Epithelial cell of proximal tubule (primary cell): ENCODE measurements around the gene KCNK16. TPM values are rescaled to one million over a fixed set of nuclear protein-coding genes. Genes with fewer than 3 reads are reported as not detected.
A peak's percentile ranks its signal among the peaks of the same experiment; 100 is the strongest.

ENCODE experiments used
- DNase-seq: peaks from one replicate; pipeline ENCODE4 v3.0.0-alpha.2; 2011; ENCODE audit warnings: low read depth
- H3K4me3 ChIP-seq: 2 replicates; pipeline ENCODE4 v1.5.1; 2011; ENCODE audit warnings: low read depth, mild to moderate bottlenecking, low read length
- total RNA-seq: library from RNA; depleted of rRNA; stranded (reverse); fragments of >200 nt; gene quantifications from 2 replicates; pipeline ENCODE4 v1.2.3, GENCODE V29; 2015
- TF ChIP-seq, protein P1 (sequence below): conservative IDR thresholded peaks from 2 replicates; pipeline ENCODE4 v1.5.1; 2012; ENCODE audit warnings: low read depth, mild to moderate bottlenecking, low read length

Gene KCNK16
- total RNA-seq, 1 donor from 2014 or later: not detected

DNA sequence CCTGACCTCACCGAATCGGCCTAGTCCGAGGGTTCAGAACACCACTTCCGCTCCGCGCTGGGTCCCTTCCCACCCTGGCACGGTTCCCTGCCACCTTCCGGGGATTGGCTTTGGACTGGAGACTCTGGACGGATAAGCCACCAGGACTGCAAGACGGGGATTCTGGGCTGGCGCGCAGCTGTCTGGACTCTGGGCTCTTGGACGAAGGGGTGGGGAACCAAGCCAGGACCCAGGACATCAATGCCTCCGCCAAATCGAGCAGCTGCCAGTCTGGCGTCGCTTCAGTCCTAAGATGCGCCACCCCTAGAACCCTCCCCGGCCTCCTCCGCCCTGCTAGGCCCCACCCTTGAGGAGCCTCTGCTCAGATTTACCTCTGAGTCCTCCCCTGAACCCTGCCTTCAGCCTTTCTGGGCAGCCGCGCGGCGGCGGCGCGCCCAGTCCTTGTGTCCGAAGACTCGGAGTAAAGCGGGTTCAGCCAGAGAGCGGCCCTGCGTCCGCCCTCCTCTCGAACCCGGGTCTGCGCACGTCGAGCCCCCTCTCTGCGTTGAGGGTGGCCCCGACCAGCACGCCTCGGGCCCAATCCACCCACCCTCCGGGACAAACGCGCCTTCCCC is 9.5 kb downstream of the KCNK16 start:
- TF ChIP-seq, protein P1, sequence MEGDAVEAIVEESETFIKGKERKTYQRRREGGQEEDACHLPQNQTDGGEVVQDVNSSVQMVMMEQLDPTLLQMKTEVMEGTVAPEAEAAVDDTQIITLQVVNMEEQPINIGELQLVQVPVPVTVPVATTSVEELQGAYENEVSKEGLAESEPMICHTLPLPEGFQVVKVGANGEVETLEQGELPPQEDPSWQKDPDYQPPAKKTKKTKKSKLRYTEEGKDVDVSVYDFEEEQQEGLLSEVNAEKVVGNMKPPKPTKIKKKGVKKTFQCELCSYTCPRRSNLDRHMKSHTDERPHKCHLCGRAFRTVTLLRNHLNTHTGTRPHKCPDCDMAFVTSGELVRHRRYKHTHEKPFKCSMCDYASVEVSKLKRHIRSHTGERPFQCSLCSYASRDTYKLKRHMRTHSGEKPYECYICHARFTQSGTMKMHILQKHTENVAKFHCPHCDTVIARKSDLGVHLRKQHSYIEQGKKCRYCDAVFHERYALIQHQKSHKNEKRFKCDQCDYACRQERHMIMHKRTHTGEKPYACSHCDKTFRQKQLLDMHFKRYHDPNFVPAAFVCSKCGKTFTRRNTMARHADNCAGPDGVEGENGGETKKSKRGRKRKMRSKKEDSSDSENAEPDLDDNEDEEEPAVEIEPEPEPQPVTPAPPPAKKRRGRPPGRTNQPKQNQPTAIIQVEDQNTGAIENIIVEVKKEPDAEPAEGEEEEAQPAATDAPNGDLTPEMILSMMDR: no peak
- no peak overlapping the region for H3K4me3 ChIP-seq
- DNase-seq: no peak

DNA sequence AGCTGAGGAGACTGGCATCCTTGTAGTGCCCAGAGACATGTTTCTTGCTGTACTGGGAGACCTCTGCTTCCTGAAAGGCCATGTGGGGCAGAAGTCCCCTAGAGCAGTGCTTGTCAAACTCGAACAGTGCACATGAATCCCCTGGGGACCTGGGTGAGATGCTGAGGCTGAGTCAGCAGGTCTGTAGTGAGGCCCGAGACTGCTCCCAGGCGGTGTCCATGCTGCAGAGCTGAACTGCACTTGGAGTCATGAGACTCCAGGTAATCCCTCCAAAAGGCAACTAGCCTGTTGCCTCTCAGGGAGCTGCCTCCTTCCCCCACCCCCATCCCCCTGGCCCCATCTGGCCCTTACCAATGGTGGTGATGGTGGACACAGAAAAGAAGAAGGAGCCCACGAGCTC is 12.0 kb downstream of the KCNK16 start:
- TF ChIP-seq, protein P1: no peak
- no peak overlapping the region for H3K4me3 ChIP-seq
- no peak for DNase-seq

DNA sequence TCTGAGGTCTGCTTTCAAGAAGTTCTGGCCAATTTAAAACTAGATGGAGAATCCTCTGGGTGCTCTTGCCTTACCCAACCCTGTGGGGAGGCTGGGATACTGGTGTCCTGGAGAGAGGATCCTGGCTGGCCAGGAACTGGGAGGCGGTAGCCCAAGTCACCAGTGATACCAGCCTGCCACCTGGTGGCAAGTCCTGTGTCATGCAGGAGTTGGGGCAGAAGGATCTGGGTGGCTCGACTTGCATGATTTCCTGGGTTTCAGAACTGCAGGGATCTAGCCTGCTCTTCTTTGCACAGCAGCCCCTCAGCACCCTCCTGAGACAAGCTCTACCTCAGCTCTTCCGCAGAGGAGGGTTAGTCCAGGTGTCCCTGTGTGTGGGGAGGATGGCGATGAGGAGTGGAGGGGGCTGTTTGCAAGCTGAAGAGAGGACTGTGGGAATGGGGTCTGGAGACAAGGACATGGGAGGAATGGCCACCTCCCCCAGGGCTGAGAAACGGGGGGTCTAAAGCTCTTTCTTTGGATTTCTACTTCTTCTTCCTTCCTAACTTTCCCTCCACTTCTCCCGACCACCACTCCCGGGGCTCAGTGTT is 12.5 kb downstream of the KCNK16 start:
- no peak overlapping the region for H3K4me3 ChIP-seq
- TF ChIP-seq, protein P1: peak; percentile 92
- no peak for DNase-seq

DNA sequence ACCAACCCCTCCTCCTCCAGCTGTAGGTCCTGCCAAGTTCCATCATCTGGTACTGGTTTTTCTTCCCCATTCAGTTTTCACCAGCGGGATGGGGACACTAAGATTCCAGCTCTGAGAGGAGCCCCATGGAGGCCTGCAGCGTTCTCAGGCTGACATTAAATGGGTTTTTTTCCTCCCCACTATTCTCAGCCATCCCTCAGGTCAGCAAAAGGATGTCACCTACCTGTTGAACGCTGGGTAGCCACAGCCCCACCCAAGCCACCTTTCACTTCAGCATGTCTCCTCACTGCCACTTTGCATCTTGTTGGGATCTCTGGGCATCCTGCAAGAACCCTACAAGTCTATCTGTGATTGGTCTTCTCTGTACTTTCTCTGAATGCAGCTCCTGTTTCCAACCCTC is 15.0 kb downstream of the KCNK16 start:
- DNase-seq: no peak
- H3K4me3 ChIP-seq: no peak overlapping the region
- TF ChIP-seq, protein P1: no peak

DNA sequence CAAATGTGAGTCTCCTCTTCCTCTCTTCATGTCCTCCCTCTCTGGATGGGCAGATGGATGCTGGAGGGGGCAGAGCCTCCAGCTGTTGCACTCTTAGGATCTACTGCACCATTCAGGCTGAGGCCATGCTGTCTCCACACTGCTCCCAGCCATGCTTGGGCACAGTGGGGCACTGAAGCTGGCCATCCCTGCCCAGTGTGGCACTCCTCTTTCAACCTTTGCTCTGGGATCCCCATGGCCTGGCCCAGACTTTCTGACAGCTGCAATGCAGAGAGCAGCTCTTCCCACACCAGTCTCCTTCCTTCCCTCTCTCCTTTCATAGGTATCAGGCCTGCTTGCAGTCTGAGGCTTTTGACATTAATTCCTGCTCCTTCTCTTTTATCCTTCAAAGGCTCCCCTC is 17.6 kb downstream of the KCNK16 start:
- DNase-seq: no peak
- TF ChIP-seq, protein P1: no peak
- H3K4me3 ChIP-seq: no peak overlapping the region

DNA sequence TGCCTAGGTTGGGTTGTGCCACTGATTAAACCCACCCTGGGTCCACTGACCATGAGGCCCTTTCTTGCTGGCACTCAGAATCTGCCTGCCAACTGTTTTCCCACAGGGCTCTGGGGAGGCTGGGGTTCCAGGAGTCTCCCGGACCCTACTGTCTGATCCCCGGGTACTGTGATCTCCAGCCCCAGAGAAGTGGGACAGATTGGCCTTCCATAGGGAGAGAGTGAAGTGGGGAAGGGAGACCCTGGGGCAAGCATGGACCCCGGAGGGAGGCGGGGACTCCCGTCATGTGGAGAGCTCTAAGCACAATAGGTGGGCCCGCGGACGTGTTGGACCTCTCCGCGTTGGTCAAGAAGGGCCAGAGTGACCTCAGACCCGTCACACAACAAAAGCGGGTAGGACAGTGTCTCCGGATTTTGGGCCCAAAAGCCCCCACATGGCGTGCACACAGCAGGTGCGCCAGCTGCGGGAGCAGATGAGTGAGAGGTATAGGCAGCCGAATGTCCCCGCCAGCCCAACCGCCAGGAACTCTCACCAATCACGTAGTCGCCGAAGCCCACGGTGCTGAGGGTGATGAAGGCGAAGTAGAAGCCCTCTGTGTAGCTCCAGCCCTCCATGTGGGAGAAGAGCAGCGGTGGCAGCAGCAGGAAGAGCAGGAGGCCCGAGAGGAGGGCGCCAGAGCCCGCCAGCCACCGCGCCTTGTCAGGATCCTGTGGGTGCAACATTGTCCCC is 18.9 kb downstream of the KCNK16 start:
- TF ChIP-seq, protein P1: no peak
- H3K4me3 ChIP-seq: no peak overlapping the region
- DNase-seq: no peak
